ENCODE measurements around the gene BARHL2.
A peak's percentile ranks its signal among the peaks of the same experiment; 100 is the strongest.

Gene BARHL2

DNA sequence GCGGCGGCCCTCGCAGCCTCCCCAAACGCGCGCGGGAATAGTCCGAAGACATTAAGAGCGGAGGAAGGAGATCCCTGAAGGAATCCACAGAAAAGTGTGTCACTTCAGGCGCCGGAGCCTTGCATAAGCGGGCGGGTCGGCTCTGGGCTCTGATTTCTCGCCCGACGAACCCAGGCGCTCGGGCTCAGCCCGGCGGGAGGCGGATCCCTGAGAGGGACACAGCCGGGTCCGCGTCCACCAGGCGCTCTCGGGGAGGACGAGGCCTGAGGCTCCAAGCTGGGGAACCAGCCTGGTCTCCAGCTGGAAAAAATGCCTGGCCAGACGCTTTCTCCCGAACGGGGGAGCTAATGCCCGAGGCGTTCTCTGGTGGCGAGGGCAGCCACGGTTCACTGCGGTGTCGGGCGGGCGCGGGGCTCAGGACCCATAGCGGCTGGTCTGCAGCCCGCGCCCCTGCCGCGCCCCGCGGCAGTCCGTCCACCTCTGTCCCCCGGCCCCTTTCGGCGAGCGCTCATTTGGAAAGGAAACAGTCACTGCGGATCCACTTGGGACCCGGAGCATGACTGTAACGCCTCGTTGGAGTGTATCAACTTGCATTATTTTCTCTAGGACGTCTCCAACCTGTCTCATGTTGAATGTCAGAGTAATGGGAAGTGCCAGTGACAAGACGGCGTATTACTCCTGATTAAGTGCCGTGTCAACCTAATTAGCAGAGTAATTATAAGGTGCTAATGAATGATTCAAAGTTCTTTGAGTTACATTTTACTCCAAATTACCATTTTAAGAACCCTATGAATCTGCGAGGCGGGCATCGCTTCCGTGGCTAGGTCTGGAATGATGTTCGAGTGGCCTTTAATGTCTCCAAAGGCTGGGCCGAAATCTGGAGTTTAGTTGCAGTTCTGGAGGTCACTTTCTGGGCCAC lies 1.6 kb upstream of the BARHL2 start (continued):
- no peak for TF ChIP-seq GLI2 (tag by site-specific recombination; IDR thresholded peaks at IDR 0.05; ENCODE audit: borderline replicate concordance, low read depth)
- no peak for TF ChIP-seq ZNF146 (tag by site-specific recombination; IDR thresholded peaks at IDR 0.05)
- TF ChIP-seq, protein P1, sequence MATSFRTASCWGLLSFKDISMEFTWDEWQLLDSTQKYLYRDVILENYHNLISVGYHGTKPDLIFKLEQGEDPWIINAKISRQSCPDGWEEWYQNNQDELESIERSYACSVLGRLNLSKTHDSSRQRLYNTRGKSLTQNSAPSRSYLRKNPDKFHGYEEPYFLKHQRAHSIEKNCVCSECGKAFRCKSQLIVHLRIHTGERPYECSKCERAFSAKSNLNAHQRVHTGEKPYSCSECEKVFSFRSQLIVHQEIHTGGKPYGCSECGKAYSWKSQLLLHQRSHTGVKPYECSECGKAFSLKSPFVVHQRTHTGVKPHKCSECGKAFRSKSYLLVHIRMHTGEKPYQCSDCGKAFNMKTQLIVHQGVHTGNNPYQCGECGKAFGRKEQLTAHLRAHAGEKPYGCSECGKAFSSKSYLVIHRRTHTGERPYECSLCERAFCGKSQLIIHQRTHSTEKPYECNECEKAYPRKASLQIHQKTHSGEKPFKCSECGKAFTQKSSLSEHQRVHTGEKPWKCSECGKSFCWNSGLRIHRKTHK (tag by site-specific recombination; IDR thresholded peaks at IDR 0.05) = no peak
- TF ChIP-seq ZNF548 (tag by site-specific recombination; IDR thresholded peaks at IDR 0.05) = no peak
- no peak for TF ChIP-seq ZNF521 (tag by site-specific recombination; IDR thresholded peaks at IDR 0.05)
- TF ChIP-seq ZNF138 (tag by site-specific recombination; IDR thresholded peaks at IDR 0.05; ENCODE audit: borderline replicate concordance) = no peak
- no peak for TF ChIP-seq ZNF174 (tag by site-specific recombination; IDR thresholded peaks at IDR 0.05)
- no peak for TF ChIP-seq ZNF701 (tag by site-specific recombination; IDR thresholded peaks at IDR 0.05)
- TF ChIP-seq, protein P2, sequence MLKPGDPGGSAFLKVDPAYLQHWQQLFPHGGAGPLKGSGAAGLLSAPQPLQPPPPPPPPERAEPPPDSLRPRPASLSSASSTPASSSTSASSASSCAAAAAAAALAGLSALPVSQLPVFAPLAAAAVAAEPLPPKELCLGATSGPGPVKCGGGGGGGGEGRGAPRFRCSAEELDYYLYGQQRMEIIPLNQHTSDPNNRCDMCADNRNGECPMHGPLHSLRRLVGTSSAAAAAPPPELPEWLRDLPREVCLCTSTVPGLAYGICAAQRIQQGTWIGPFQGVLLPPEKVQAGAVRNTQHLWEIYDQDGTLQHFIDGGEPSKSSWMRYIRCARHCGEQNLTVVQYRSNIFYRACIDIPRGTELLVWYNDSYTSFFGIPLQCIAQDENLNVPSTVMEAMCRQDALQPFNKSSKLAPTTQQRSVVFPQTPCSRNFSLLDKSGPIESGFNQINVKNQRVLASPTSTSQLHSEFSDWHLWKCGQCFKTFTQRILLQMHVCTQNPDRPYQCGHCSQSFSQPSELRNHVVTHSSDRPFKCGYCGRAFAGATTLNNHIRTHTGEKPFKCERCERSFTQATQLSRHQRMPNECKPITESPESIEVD (tag by site-specific recombination; IDR thresholded peaks at IDR 0.05) = no peak
- TF ChIP-seq, protein P3, sequence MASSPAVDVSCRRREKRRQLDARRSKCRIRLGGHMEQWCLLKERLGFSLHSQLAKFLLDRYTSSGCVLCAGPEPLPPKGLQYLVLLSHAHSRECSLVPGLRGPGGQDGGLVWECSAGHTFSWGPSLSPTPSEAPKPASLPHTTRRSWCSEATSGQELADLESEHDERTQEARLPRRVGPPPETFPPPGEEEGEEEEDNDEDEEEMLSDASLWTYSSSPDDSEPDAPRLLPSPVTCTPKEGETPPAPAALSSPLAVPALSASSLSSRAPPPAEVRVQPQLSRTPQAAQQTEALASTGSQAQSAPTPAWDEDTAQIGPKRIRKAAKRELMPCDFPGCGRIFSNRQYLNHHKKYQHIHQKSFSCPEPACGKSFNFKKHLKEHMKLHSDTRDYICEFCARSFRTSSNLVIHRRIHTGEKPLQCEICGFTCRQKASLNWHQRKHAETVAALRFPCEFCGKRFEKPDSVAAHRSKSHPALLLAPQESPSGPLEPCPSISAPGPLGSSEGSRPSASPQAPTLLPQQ (tag by site-specific recombination; IDR thresholded peaks at IDR 0.05) = no peak
- no peak for TF ChIP-seq ZNF660 (tag by site-specific recombination; IDR thresholded peaks at IDR 0.05)
- TF ChIP-seq ZNF157 (tag by site-specific recombination; IDR thresholded peaks at IDR 0.05) = no peak
- TF ChIP-seq HOXC10 (CRISPR knock-in tag; IDR thresholded peaks at IDR 0.05) = no peak
- no peak for TF ChIP-seq PRDM1 (tag by site-specific recombination; IDR thresholded peaks at IDR 0.05)
- TF ChIP-seq ZNF600 (tag by site-specific recombination; IDR thresholded peaks at IDR 0.05) = no peak; the same call in 1 of the 2 replicates
- peak; percentile 60 for TF ChIP-seq GLIS2 (tag by site-specific recombination; IDR thresholded peaks at IDR 0.05)
- no peak for TF ChIP-seq ZNF585B (tag by site-specific recombination; IDR thresholded peaks at IDR 0.05)
- no peak for TF ChIP-seq ZNF610 (tag by site-specific recombination; IDR thresholded peaks at IDR 0.05; ENCODE audit: borderline replicate concordance)
- TF ChIP-seq KLF10 (tag by site-specific recombination; IDR thresholded peaks at IDR 0.05) = no peak
- no peak for TF ChIP-seq ZNF221 (tag by site-specific recombination; IDR thresholded peaks at IDR 0.05; ENCODE audit: borderline replicate concordance)
- TF ChIP-seq ZBTB8A (tag by site-specific recombination; IDR thresholded peaks at IDR 0.05) = peak; percentile 98
- TF ChIP-seq, protein P4, sequence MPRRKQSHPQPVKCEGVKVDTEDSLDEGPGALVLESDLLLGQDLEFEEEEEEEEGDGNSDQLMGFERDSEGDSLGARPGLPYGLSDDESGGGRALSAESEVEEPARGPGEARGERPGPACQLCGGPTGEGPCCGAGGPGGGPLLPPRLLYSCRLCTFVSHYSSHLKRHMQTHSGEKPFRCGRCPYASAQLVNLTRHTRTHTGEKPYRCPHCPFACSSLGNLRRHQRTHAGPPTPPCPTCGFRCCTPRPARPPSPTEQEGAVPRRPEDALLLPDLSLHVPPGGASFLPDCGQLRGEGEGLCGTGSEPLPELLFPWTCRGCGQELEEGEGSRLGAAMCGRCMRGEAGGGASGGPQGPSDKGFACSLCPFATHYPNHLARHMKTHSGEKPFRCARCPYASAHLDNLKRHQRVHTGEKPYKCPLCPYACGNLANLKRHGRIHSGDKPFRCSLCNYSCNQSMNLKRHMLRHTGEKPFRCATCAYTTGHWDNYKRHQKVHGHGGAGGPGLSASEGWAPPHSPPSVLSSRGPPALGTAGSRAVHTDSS (tag by site-specific recombination; IDR thresholded peaks at IDR 0.05) = 0 out of 2 replicates have a peak, but pooled peaks have one; percentile 9
- no peak for TF ChIP-seq ZNF140 (tag by site-specific recombination; IDR thresholded peaks at IDR 0.05)
- TF ChIP-seq, protein P5, sequence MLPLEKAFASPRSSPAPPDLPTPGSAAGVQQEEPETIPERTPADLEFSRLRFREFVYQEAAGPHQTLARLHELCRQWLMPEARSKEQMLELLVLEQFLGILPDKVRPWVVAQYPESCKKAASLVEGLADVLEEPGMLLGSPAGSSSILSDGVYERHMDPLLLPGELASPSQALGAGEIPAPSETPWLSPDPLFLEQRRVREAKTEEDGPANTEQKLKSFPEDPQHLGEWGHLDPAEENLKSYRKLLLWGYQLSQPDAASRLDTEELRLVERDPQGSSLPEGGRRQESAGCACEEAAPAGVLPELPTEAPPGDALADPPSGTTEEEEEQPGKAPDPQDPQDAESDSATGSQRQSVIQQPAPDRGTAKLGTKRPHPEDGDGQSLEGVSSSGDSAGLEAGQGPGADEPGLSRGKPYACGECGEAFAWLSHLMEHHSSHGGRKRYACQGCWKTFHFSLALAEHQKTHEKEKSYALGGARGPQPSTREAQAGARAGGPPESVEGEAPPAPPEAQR (tag by site-specific recombination; IDR thresholded peaks at IDR 0.05) = no peak
- TF ChIP-seq, protein P6, sequence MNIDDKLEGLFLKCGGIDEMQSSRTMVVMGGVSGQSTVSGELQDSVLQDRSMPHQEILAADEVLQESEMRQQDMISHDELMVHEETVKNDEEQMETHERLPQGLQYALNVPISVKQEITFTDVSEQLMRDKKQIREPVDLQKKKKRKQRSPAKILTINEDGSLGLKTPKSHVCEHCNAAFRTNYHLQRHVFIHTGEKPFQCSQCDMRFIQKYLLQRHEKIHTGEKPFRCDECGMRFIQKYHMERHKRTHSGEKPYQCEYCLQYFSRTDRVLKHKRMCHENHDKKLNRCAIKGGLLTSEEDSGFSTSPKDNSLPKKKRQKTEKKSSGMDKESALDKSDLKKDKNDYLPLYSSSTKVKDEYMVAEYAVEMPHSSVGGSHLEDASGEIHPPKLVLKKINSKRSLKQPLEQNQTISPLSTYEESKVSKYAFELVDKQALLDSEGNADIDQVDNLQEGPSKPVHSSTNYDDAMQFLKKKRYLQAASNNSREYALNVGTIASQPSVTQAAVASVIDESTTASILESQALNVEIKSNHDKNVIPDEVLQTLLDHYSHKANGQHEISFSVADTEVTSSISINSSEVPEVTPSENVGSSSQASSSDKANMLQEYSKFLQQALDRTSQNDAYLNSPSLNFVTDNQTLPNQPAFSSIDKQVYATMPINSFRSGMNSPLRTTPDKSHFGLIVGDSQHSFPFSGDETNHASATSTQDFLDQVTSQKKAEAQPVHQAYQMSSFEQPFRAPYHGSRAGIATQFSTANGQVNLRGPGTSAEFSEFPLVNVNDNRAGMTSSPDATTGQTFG (tag by site-specific recombination; IDR thresholded peaks at IDR 0.05; ENCODE audit: borderline replicate concordance) = no peak
- peak; percentile 82 for TF ChIP-seq ZNF777 (tag by site-specific recombination; IDR thresholded peaks at IDR 0.05; ENCODE audit: borderline replicate concordance)
- TF ChIP-seq MEIS1 (CRISPR knock-in tag; IDR thresholded peaks at IDR 0.05; ENCODE audit: borderline replicate concordance) = no peak
- TF ChIP-seq, protein P7, sequence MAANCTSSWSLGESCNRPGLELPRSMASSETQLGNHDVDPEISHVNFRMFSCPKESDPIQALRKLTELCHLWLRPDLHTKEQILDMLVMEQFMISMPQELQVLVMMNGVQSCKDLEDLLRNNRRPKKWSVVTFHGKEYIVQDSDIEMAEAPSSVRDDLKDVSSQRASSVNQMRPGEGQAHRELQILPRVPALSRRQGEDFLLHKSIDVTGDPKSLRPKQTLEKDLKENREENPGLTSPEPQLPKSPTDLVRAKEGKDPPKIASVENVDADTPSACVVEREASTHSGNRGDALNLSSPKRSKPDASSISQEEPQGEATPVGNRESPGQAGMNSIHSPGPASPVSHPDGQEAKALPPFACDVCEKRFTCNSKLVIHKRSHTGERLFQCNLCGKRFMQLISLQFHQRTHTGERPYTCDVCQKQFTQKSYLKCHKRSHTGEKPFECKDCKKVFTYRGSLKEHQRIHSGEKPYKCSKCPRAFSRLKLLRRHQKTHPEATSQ (tag by site-specific recombination; IDR thresholded peaks at IDR 0.05) = no peak

Measured in HEK293 (cell line).